HG03060 (cell line): ENCODE results near the gene SOS1.

Source experiments
- ATAC-seq: cut with Tn5 transposase; IDR thresholded peaks from one replicate; pipeline ENCODE4 v1.9.1; 2021; ENCODE audit warnings: low read depth, moderate number of reproducible peaks; ENCODE audit not compliant: unreplicated experiment

SOS1 gene

GRCh38 chr2:38978908-38979307 is 141.9 kb downstream of the SOS1 start:
- no peak for ATAC-seq

- no peak for ATAC-seq
These were observed 142.5 kb downstream of the SOS1 start for GRCh38 chr2:38978296-38978903.

DNA sequence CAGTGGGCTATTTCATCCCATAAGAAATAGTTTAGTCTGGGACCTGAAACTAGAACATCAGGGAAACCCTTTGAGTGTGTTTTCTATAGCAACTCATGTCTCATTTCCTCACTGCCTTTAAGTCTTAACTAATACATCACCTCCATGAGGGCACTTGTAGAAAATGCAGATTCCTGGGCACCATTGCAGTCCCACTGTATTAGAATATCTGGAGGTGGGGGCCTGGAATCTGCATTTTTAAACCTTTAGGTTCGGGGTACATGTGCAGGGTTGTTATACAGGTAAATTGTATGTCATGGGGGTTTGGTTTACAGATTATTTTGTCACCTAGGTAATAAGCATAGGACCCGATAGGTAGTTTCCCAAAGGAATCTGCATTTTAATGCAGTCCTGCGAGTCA is 143.8 kb downstream of the SOS1 start:
- no peak for ATAC-seq

- ATAC-seq, result no peak
These were observed 145.8 kb downstream of the SOS1 start for GRCh38 chr2:38975042-38975441.

DNA sequence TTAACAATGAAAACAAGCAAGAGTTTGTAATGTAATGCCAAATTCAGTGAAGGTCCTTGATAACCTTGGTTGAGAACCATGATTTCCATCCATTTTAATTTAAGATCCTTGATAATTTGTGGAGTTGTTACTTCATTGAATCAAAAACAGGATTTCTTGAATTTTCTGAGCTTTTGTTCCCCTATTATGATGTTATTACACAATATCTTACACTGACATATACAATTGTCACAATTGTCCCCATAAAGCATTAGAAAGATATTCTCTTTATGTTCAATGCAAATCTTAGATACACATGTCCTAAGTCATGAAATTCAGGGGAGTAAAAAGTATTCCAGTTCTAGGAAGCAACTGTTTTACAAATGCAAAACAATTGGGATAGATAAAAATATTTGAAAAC is 147.6 kb downstream of the SOS1 start:
- no peak for ATAC-seq

DNA sequence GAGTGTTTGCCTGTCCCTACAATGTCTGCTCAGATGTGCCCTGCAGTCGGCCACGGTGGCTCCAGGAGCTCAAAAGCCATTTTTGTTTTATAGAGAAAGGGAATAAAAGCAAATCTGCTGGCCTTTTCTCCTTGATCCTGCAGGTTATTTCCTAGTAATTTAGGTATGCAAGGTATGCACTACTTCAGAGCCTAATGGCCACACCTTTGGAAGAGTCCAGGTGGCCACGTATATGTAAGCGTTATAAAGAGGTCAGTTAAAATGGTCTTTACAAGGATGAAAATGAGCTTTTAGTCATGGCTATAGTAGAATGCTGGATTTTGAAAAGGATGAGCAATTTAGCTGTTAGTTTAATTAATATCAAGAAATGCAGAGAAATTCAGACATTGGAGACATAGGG is 149.5 kb downstream of the SOS1 start:
- ATAC-seq, result no peak

- no peak for ATAC-seq
These were observed 152.8 kb downstream of the SOS1 start for GRCh38 chr2:38968021-38968420.

DNA sequence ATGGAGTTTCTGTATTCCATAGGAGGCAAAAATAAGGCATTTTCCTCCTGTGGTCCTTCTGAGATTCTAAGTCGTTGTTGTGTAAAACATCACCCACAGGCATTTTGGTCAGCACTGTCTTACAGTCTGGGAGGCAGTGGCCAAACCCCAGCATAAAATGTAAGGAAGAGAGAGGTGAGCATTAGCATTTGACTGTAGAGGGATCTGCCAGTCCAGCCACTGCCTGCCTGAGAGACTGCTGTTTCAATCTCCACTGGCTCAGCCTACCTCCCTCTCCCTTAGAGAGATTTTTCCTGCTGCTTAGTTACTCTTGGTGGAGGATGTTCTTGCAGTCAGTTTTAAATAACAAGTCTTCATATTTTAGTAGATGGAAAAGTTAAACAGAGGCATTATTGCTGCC is 154.2 kb downstream of the SOS1 start:
- no peak for ATAC-seq

- ATAC-seq, result no peak
These were observed 154.8 kb downstream of the SOS1 start for GRCh38 chr2:38966006-38966405.

- ATAC-seq, result no peak
These were observed 160.1 kb downstream of the SOS1 start for GRCh38 chr2:38960609-38961320.

DNA sequence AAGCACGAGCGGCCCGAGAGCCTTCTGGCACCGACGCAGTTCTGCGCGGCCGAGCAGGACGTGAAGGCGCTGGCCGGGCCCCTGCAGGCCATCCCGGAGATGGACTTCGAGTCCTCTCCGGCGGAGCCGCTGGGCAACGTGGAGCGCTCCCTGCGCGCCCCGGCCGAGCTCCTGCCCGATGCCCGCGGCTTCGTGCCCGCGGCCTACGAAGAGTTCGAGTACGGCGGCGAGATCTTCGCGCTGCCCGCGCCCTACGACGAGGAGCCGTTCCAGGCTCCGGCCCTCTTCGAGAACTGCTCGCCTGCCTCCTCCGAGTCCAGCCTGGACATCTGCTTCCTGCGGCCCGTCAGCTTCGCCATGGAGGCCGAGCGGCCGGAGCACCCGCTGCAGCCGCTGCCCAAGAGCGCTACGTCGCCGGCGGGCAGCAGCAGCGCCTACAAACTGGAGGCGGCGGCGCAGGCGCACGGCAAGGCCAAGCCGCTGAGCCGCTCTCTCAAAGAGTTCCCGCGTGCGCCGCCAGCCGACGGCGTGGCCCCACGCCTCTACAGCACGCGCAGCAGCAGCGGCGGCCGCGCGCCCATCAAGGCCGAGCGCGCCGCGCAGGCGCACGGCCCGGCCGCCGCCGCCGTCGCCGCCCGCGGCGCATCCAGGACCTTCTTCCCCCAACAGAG is 160.8 kb downstream of the SOS1 start:
- ATAC-seq, result no peak

- no peak for ATAC-seq
These were observed 161.4 kb downstream of the SOS1 start for GRCh38 chr2:38959466-38959865.

- ATAC-seq, result no peak
These were observed 162.9 kb downstream of the SOS1 start for GRCh38 chr2:38957972-38958371.

DNA sequence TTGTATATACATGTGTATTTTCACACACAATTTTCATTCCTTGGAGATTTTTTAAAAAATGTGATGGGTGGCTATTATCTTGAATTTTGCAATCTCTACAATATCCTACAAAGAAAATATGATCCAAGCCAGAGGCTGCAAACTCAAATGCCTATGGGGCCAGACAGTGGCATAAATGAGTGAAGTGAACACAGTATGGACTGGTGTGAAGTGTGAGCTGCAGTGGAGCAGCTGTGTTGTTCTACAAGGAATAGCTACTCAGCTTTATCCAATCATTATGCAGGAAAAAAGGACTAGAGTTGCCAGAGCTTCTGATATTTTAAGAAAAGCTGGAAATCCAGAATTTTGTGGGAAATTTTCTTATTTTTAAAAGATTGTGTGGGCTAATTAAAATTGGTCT is 169.1 kb downstream of the SOS1 start:
- no peak for ATAC-seq

DNA sequence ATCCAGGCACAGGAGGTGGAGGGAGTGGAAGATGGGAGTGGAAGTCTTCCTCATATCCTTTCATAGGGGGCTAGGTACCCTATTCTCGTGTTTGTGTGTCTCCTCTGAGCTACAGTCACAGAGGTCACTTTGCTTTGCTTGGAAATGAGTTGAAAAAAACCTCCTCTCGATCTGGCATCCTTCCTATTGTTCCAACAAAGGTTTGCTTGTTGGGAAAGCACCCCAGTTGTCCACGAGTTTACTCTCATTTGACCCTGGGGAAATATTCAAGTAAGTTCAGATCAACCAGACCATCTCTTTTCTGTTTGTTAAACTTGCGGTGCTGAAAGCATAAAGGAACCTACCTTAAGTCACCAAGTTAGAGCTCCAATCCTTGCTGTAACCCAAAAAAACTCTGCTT is 171.9 kb downstream of the SOS1 start:
- no peak for ATAC-seq

DNA sequence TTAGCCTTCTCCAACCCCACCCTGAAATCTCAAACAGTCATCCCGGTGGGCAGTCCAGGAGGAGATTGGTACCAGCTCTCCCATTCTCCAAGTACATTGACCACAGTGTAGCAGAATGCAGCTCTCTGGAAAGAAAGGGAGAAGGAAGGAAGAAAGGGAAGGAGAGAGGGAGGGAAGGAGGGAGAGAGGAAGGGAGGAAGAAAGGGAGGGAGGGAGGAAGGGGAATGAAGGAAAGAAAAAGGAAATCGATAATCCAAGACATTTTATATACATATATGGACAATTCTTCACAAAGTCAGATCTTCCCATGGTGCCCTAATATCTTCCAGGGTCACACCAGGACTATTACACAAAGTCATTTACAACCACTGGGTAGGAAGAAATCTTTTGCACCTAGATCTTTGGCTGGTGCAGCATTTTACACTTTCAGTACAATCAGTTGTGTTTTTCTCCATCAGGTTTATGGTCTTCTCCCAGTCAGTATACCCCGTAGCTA is 172.4 kb downstream of the SOS1 start:
- no peak for ATAC-seq

DNA sequence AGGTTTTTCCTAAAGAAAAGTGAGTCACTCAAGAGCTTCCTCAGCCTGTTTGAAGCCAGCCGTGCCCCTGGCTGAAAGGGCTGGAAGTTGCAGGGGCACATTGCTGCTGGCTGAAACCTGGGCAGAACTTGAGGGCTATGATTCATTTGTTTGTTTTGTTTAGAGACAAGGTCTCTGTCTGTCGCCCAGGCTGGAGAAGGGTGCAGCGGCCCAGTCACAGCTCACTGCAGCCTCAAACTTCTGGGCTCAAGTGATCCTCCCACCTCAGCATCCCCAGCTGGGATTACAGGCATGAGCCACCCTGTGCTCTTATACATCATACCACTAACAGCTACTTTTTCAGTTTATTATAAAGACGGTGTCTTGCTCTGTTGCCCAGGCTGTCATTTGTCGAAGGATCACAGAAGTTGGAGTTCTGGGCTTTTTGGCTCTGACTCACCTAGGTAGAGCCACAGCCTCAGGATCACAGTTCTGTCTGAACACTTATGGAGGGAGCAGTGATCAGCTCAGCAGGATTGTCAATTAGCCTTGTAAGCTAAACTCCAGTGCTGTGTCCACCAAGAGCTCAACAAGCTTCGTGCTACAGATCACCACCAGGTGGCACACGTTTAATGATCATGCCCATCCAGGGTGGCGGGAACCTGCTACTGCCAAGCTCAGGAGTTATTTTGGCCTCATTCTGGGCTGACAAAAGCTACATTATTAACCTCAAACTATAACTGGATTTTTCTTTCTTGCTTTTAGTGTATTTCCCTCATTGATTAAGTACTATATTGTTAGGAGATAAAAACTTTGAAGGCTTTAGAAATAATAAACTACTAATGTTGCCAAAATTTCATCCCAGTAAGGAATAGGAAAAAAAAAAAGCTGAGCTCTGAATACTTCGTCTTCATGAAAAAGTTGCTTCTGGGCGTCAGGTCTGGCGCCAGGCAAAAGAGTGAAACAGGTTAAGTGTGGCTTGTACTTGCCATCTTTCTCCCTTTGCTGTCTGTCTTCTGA is 173.3 kb downstream of the SOS1 start:
- ATAC-seq, result peak; percentile 52

GRCh38 chr2:38945911-38946310 is 174.9 kb downstream of the SOS1 start:
- ATAC-seq, result no peak

DNA sequence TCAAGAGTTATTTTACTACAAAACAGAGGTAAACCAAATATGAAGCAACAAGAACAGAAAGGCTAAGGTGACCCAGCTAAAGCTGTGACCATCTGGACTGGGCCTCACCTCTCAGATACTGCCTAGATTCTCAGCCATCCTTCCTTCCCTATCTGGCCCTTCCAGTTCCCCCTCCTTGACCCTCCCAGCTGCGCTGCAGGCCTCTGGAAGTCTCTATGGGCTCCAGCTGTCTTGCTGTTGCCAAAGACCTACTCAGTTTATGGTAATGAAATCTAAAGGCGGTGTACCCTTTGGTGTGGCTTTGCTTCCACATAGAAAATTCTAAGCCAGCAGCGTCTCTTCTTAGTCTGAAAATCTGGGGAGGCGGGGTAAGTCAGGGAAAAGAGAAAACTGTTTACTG is 175.5 kb downstream of the SOS1 start:
- no peak for ATAC-seq

DNA sequence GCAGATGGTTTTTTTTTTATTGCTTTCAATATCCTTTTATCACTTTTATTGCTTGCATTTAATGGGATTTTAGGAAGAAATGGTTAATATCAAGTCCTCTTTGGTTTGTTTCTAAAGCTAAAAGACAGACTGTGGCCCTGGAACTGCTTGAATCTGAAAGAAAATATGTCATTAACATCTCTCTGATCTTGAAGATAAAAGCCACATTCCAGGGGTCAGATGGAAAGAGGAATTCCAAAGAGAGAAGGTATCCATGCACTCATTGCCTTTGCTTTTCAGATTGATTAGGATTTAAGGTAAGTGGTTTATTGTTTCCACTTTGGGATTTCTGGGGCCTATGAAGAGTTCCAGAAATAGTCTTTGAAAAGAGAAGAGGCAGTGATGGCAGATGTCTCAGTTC is 177.1 kb downstream of the SOS1 start:
- no peak for ATAC-seq

GRCh38 chr2:38940746-38941145 is 180.1 kb downstream of the SOS1 start:
- ATAC-seq, result no peak
